Type B pancreatic cell (in vitro differentiated cells): ENCODE measurements around the gene GABRR1. TPM values are rescaled to one million over a fixed set of nuclear protein-coding genes. Genes with fewer than 3 reads are reported as not detected.

Experiments used
- DNase-seq: peaks from one replicate; pipeline ENCODE4 v3.0.0; 2021; ENCODE audit warnings: mixed read lengths; ENCODE audit not compliant: unreplicated experiment; ENCODE audit errors: extremely low spot score
- H3K27ac Mint-ChIP-seq: 2 replicates; pipeline ENCODE4 v1.8.0; 2021; ENCODE audit warnings: mild to moderate bottlenecking, mixed read lengths
- H3K27me3 Mint-ChIP-seq: 2 replicates; pipeline ENCODE4 v1.8.0; 2021; ENCODE audit warnings: mixed read lengths
- H3K36me3 Mint-ChIP-seq: 2 replicates; pipeline ENCODE4 v1.8.0; 2021; ENCODE audit warnings: mixed read lengths
- H3K4me1 Mint-ChIP-seq: one replicate; pipeline ENCODE4 v1.8.0; 2021; ENCODE audit warnings: mixed read lengths; ENCODE audit not compliant: unreplicated experiment
- H3K4me3 Mint-ChIP-seq: 2 replicates; pipeline ENCODE4 v1.8.0; 2021; ENCODE audit warnings: mild to moderate bottlenecking, mixed read lengths
- H3K9me3 Mint-ChIP-seq: 2 replicates; pipeline ENCODE4 v1.8.0; 2021; ENCODE audit warnings: mixed read lengths
- total RNA-seq: library from RNA; stranded (reverse); gene quantifications from 2 replicates; pipeline ENCODE4 v1.2.1, GENCODE V29; 2021; ENCODE audit warnings: low replicate concordance
- TF ChIP-seq, protein P1 (sequence below): fragments of 200-600 bp; sonication (generic); conservative IDR thresholded peaks from 2 replicates; pipeline ENCODE4 v1.5.0; 2021; ENCODE audit warnings: antibody characterized with exemption, mild to moderate bottlenecking

The GABRR1 gene
- total RNA-seq, 1 donor from 2014 or later, result not detected

- Mint-ChIP-seq H3K36me3 (no peaks in the 10 kb centered on the region), H3K4me3 (no peak overlapping the region)
- TF ChIP-seq, protein P1, sequence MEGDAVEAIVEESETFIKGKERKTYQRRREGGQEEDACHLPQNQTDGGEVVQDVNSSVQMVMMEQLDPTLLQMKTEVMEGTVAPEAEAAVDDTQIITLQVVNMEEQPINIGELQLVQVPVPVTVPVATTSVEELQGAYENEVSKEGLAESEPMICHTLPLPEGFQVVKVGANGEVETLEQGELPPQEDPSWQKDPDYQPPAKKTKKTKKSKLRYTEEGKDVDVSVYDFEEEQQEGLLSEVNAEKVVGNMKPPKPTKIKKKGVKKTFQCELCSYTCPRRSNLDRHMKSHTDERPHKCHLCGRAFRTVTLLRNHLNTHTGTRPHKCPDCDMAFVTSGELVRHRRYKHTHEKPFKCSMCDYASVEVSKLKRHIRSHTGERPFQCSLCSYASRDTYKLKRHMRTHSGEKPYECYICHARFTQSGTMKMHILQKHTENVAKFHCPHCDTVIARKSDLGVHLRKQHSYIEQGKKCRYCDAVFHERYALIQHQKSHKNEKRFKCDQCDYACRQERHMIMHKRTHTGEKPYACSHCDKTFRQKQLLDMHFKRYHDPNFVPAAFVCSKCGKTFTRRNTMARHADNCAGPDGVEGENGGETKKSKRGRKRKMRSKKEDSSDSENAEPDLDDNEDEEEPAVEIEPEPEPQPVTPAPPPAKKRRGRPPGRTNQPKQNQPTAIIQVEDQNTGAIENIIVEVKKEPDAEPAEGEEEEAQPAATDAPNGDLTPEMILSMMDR, result no peak
Measured at GRCh38 chr6:89257781-89258180, 40.6 kb upstream of the GABRR1 start.

GRCh38 chr6:89257346-89257745 is 40.2 kb upstream of the GABRR1 start:
- no peak for DNase-seq
- TF ChIP-seq, protein P1, result no peak
- Mint-ChIP-seq H3K4me1 (peaks cover 7% of the 10 kb centered on the region), H3K27me3 (peaks cover 1% of the 10 kb centered on the region), H3K9me3 (no peaks in the 10 kb centered on the region), H3K36me3 (no peaks in the 10 kb centered on the region), H3K4me3 (no peak overlapping the region), H3K27ac (no peak overlapping the region)

More at GRCh38 chr6:89257781-89258180, 40.6 kb upstream of the GABRR1 start:
- DNase-seq, result no peak
- Mint-ChIP-seq H3K27ac (no peak overlapping the region), H3K27me3 (no peaks in the 10 kb centered on the region), H3K9me3 (no peaks in the 10 kb centered on the region), H3K4me1 (peaks cover 7% of the 10 kb centered on the region)

DNA sequence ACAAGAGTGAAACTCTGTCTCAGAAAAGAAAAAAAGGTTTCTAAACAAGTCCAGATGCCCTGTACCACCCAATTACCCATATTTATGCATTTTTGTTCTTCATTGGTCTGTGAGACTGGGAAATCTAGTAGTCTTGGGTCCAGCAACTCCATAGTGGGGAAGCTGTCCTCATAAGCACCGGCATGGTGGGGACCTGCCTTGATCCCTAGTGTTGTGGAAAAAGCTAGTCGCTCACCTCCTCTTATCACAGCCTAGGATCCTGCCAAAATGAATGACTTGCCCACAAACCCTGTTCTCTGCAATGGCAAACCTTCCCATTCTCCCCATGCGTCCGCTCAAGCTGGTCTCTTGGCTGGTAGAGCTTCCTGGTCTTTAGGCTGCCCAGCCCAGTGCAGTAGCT is 38.3 kb upstream of the GABRR1 start:
- peaks cover 2% of the 10 kb centered on the region for H3K27me3 Mint-ChIP-seq

DNA sequence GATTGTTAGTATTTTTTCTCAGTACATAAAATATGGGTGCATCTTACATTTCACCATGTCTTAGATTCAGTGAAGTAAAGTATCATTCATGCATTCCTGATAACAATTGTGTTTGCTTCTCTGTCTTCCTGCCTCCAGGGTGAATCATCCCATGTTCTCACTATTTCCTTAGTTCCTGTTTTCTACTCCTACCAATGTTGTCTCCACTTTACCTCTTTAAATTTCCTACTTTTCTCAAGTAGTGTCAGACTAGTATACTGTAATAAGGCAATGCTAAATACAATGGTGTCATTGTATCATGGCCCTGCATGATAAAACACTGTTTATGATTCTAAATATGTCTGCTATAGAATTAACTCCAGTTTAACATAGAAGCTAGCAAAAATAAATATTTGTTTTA is 37.4 kb upstream of the GABRR1 start:
- TF ChIP-seq, protein P1, result no peak
- no peak for DNase-seq
- Mint-ChIP-seq H3K9me3 (no peaks in the 10 kb centered on the region), H3K36me3 (no peaks in the 10 kb centered on the region), H3K4me3 (no peak overlapping the region), H3K27ac (no peak overlapping the region), H3K27me3 (peaks cover 2% of the 10 kb centered on the region), H3K4me1 (no peaks in the 10 kb centered on the region)

More for the DNA sequence above, 38.3 kb upstream of the GABRR1 start:
- TF ChIP-seq, protein P1, result no peak
- no peak overlapping the region for H3K4me3 Mint-ChIP-seq
- H3K9me3 Mint-ChIP-seq, result no peaks in the 10 kb centered on the region
- no peak overlapping the region for H3K27ac Mint-ChIP-seq
- H3K4me1 Mint-ChIP-seq, result no peaks in the 10 kb centered on the region
- no peaks in the 10 kb centered on the region for H3K36me3 Mint-ChIP-seq
- DNase-seq, result no peak

DNA sequence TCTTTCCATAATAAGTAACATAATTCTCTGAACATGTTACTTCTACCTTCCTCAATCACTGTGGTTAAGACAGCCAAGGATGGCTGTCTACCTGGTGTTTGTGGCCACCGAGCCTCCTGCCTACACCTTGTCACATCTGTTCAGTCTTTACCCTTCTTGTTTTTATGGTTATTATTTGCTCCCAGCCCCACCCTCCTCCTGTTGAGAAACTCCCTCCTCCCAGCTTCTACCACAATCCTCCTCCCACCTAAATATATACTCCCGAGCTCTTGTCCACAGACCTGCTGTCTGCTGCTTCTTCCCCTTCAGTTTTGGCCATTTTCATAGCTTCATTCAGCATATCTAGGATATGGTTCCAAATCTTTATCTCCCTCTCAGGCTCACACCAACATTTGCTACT is 35.7 kb upstream of the GABRR1 start:
- DNase-seq, result no peak
- TF ChIP-seq, protein P1, result no peak
- no peak overlapping the region for H3K27ac Mint-ChIP-seq
- H3K4me1 Mint-ChIP-seq, result no peaks in the 10 kb centered on the region
- no peaks in the 10 kb centered on the region for H3K9me3 Mint-ChIP-seq
- no peaks in the 10 kb centered on the region for H3K36me3 Mint-ChIP-seq
- H3K4me3 Mint-ChIP-seq, result no peak overlapping the region
- H3K27me3 Mint-ChIP-seq, result peaks cover 2% of the 10 kb centered on the region

- Mint-ChIP-seq H3K27ac (no peak overlapping the region), H3K4me3 (no peak overlapping the region)
- TF ChIP-seq, protein P1, result no peak
Measured at GRCh38 chr6:89251976-89252375, 34.8 kb upstream of the GABRR1 start.

More at GRCh38 chr6:89251976-89252375, 34.8 kb upstream of the GABRR1 start:
- Mint-ChIP-seq H3K27me3 (peaks cover 2% of the 10 kb centered on the region), H3K9me3 (no peaks in the 10 kb centered on the region), H3K4me1 (no peaks in the 10 kb centered on the region), H3K36me3 (no peaks in the 10 kb centered on the region)
- no peak for DNase-seq
